Activated T-cell treated with anti-CD3 and anti-CD28 coated beads, Interleukin-2, amount 50 U/mL, for 4 hours (primary cell): ENCODE results near the gene DDO. TPM values are rescaled to one million over a fixed set of nuclear protein-coding genes. Genes with fewer than 3 reads are reported as not detected.

Source experiments
- ATAC-seq, 2 donors: fragments of 200-7000 bp; cut with Tn5 transposase; one replicate each; pipeline ENCODE4 v1.10.0; 2021
- DNase-seq: peaks from one replicate; pipeline ENCODE4 v3.0.0-alpha.2; 2020
- H3K27me3 Mint-ChIP-seq: one replicate; pipeline ENCODE4 v1.8.0; 2021; ENCODE audit warnings: low read depth, mixed read lengths
- H3K36me3 Mint-ChIP-seq: one replicate; pipeline ENCODE4 v1.8.0; 2022; ENCODE audit warnings: mixed read lengths; ENCODE audit not compliant: insufficient read depth
- H3K4me1 Mint-ChIP-seq: one replicate; pipeline ENCODE4 v1.8.0; 2021; ENCODE audit warnings: low read depth, mixed read lengths
- H3K4me3 Mint-ChIP-seq: one replicate; pipeline ENCODE4 v1.8.0; 2021; ENCODE audit warnings: mild to moderate bottlenecking, moderate library complexity, mixed read lengths
- H3K9me3 Mint-ChIP-seq: one replicate; pipeline ENCODE4 v1.8.0; 2021; ENCODE audit warnings: mixed read lengths
- total RNA-seq, 3 donors: library from RNA; stranded (reverse); gene quantifications; one replicate each; pipeline ENCODE4 v1.2.1, GENCODE V29; 2021

The DDO gene
- total RNA-seq, 3 donors from 2014 or later, result not detected

GRCh38 chr6:110366975-110367374, 48.4 kb downstream of the DDO start:
- ATAC-seq (peak; percentile 32 to 34), DNase-seq (no peak)
- Mint-ChIP-seq H3K36me3 (no peaks in the 10 kb centered on the region), H3K27me3 (peaks cover 7% of the 10 kb centered on the region), H3K9me3 (no peaks in the 10 kb centered on the region), H3K4me3 (no peak overlapping the region), H3K4me1 (peaks cover 15% of the 10 kb centered on the region)

DNA sequence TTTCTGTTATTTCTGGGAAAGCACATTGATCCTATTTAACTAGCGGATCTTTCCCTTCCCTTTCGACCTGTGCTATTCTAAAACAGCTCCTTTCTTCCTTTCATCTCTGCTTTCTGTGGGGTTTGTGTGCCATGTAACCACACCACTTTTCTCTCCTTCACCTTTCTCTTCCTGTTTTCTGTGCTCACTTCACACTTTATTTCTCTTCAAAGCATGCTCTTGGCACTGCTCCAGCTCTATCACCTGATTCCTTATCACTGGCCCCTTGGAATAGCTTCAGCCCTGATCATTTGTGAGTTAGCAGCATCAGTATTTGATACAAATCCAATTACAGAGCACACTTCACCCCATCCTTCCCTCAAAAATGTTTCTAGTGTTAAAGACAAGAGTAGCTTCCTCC, 49.1 kb downstream of the DDO start:
- Mint-ChIP-seq H3K4me1 (peaks cover 15% of the 10 kb centered on the region), H3K9me3 (no peaks in the 10 kb centered on the region), H3K4me3 (no peak overlapping the region), H3K27me3 (peaks cover 8% of the 10 kb centered on the region), H3K36me3 (no peaks in the 10 kb centered on the region)
- no peak for DNase-seq
- ATAC-seq, result no peak

DNA sequence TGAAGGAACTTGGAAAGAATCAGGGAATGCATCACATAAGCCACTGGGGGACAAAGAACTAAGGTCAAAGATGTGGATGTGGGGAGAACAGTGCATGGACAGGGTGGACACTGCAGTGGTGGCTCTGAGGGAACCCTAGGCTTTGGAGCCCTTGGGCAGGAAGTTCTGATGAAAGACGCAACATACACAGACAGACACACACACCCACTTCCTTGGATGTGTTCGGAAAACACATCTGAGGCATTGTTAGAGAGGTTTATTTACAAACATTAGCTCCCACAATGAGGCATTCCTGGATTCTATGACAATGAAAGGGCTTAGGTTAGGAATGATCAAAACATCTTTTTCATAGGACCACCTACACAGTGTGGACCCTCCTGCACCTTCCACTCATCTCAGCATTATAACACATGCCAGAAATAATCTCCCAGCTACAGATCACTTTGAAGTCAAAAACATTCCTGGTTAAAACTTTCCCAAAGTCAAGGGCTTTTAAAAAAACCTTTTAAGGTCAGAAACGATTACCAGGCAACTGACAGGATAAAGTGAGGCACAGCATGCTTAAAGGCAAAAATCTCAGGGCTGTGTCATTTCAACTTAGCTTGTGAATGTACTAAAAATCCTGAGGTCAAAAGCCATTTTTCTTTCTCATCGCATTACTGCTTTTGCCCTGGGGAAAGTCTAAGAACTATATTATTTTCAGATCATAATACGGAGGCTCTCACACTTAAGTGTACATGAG, 50.8 kb downstream of the DDO start:
- Mint-ChIP-seq H3K27me3 (peaks cover 14% of the 10 kb centered on the region), H3K4me3 (no peak overlapping the region), H3K36me3 (no peaks in the 10 kb centered on the region), H3K4me1 (peaks cover 15% of the 10 kb centered on the region), H3K9me3 (no peaks in the 10 kb centered on the region)
- ATAC-seq (no peak), DNase-seq (no peak)

DNA sequence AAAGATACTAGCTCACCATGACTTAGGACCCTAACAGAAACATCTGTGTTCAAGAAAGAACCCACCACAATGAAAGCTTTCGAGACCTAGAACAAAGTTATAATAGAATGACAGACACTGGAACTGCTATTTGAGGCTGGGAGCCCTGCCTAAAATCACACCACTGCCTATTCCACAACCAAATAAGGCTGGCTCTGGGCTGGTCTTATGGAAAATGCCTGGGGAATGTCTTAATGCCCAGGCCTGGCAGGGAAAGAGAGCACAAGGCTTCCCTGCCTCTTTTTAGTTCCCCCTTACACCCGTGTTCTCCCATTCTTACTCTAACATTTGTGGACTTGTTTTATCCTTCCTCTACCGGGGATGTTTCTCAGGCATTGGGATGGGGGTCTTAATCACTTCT, 51.6 kb downstream of the DDO start:
- no peak for DNase-seq

GRCh38 chr6:110360676-110361075, 54.7 kb downstream of the DDO start:
- no peak for ATAC-seq
- Mint-ChIP-seq H3K4me3 (no peak overlapping the region), H3K27me3 (peaks cover 42% of the 10 kb centered on the region)

More for the DNA sequence above, 51.6 kb downstream of the DDO start:
- H3K4me1 Mint-ChIP-seq, result peaks cover 15% of the 10 kb centered on the region
- H3K9me3 Mint-ChIP-seq, result no peaks in the 10 kb centered on the region
- no peak overlapping the region for H3K4me3 Mint-ChIP-seq
- peaks cover 2% of the 10 kb centered on the region for H3K36me3 Mint-ChIP-seq
- ATAC-seq, result no peak
- H3K27me3 Mint-ChIP-seq, result peaks cover 22% of the 10 kb centered on the region

GRCh38 chr6:110359556-110359955, 55.8 kb downstream of the DDO start:
- H3K27me3 Mint-ChIP-seq, result peaks cover 49% of the 10 kb centered on the region
- H3K4me3 Mint-ChIP-seq, result peak overlapping the region; percentile 19
- no peak for ATAC-seq
- H3K4me1 Mint-ChIP-seq, result peaks cover 11% of the 10 kb centered on the region
- H3K36me3 Mint-ChIP-seq, result peaks cover 2% of the 10 kb centered on the region
- DNase-seq, result no peak
- H3K9me3 Mint-ChIP-seq, result no peaks in the 10 kb centered on the region

More at GRCh38 chr6:110360676-110361075, 54.7 kb downstream of the DDO start:
- H3K9me3 Mint-ChIP-seq, result no peaks in the 10 kb centered on the region
- H3K4me1 Mint-ChIP-seq, result peaks cover 13% of the 10 kb centered on the region
- DNase-seq, result no peak
- H3K36me3 Mint-ChIP-seq, result peaks cover 2% of the 10 kb centered on the region

DNA sequence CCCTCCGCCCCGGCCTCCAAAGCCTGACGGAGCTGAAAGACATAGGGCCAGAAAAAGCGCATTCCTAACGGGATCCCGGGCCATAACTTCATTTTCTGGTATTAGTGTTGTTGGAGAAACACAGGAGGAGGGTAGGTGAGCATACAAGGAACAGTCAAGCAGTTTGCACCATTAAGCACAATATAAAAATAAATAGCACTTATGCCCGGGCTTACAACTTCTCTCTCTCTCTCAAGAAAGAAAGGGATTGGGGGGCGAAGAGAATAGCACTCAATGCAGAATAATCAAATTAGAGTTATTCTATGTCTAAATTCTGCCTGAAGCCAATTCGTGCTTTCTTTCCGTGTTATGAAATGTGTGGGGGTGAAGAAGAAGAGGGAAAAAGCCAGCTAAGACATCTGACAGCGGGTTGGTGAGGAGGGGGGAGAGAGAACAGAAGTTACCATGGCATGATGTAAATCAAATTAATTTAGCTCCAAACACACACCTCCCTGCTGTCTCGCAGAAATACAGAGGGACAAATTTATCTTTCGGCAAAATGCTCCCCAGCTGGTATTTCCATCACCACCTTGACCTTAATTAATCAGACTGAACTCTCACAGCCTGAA, 56.7 kb downstream of the DDO start:
- H3K4me1 Mint-ChIP-seq, result peaks cover 11% of the 10 kb centered on the region
- ATAC-seq (no peak), DNase-seq (no peak)
- no peaks in the 10 kb centered on the region for H3K9me3 Mint-ChIP-seq
- H3K27me3 Mint-ChIP-seq, result peaks cover 54% of the 10 kb centered on the region
- H3K36me3 Mint-ChIP-seq, result peaks cover 2% of the 10 kb centered on the region
- peak overlapping the region; percentile 8 for H3K4me3 Mint-ChIP-seq

DNA sequence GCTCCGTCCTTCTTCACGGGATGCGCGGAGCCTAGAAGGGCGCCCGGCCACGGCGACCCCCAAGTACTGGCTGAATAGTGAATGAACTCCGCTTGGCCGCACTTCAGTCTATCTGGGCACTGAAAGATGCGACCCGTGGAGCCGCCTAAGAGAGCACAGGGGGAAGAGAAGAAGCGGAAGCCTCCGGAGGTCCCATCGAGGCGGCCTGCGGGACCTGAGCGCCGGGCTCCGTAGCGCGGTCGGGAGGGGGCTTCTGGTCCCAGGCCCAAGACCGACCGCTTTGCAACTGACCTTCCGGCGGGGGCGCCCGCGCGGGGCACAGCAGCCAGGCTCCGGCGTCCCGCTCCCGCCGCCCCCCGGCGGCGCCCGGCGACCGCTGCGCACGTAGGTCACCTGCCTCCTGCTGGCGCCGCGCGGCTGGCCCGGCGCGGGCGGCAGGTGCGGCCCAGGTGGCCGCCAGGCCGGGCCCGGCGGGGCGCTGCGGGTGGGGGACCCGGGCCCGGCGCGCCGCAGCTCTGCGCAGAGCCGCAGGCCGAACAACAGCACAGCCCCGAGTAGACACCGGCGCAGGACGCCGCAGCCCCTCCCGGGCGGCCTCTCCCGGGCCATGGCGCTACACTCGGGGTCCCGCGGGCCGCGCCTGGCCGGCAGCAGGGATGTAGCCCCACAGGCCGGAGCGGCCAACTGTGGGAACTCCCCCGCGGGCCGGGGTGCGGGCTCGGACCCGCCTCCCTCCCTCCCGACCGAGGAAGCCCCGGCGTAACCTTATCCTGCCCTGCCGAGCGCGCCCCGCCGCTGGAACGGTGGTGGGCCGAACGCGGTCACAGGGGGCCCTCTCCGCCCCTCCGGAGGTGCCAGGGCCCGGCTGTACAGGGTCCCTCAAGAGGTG, 57.5 kb downstream of the DDO start, which contains the start of gene METTL24:
Gene METTL24 (minus strand): TSS at position 686 of the 889 bp plus-strand sequence. CDS start 77 bp downstream, at position 609.
- H3K27me3 Mint-ChIP-seq, result peaks cover 54% of the 10 kb centered on the region
- H3K36me3 Mint-ChIP-seq, result peaks cover 2% of the 10 kb centered on the region
- no peaks in the 10 kb centered on the region for H3K9me3 Mint-ChIP-seq
- DNase-seq (no peak), ATAC-seq (peak; percentile 73 to 79)
- peak within 1 kb of the TSS; percentile 79 for H3K4me3 Mint-ChIP-seq
- peaks cover 11% of the 10 kb centered on the region for H3K4me1 Mint-ChIP-seq

- DNase-seq, result no peak
- H3K4me1 Mint-ChIP-seq, result peaks cover 11% of the 10 kb centered on the region
- H3K36me3 Mint-ChIP-seq, result peaks cover 2% of the 10 kb centered on the region
- peak overlapping the region; percentile 79 for H3K4me3 Mint-ChIP-seq
- ATAC-seq, result peak; percentile 19 to 49
- H3K9me3 Mint-ChIP-seq, result no peaks in the 10 kb centered on the region
- H3K27me3 Mint-ChIP-seq, result peaks cover 50% of the 10 kb centered on the region
These were observed 58.1 kb downstream of the DDO start for GRCh38 chr6:110357298-110357663.

DNA sequence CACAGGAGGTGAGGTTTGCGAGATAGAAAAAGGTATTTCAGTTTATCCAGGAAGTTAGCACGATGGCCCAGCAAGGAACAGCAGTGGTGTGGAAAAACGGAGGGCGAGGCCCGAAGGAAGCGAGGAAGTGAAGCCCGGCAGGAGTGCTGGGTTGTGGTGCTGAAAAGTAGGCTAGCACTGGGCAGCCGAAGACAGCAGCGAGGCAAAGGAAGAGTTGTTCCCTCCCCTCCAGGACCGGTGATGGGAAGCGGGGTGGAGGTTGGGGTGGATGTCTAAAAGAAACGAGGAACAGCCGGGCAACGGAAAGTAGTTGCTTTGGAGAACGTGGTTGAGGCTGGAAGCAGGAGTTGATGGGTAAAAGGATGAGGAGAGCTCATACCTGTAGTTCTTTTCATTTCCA, 58.6 kb downstream of the DDO start:
- ATAC-seq, result no peak
- Mint-ChIP-seq H3K9me3 (no peaks in the 10 kb centered on the region), H3K36me3 (peaks cover 2% of the 10 kb centered on the region), H3K27me3 (peaks cover 50% of the 10 kb centered on the region), H3K4me1 (peaks cover 11% of the 10 kb centered on the region), H3K4me3 (peak overlapping the region; percentile 79)
- DNase-seq, result no peak

DNA sequence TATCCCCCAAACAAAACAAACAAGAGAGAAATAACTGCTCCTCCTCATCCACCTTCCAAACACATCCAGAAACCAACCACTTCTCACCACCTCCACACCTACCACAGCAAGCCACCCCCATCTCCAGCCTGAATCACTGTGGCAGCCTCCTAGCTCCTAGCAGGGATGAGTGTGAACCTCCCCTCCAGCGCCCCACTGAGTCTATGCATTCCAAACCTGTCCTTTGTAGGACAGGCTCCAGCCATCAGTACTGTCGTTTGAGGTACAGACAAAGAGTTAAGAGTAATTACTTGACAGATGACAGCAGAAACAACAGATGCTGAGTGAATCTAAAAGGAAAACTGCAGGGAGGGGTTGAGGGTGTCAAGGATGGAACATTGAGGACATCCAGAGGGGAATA, 59.6 kb downstream of the DDO start:
- DNase-seq (no peak), ATAC-seq (no peak)
- Mint-ChIP-seq H3K36me3 (peaks cover 2% of the 10 kb centered on the region), H3K9me3 (no peaks in the 10 kb centered on the region), H3K4me1 (peaks cover 11% of the 10 kb centered on the region), H3K4me3 (no peak overlapping the region), H3K27me3 (peaks cover 46% of the 10 kb centered on the region)

- H3K4me3 Mint-ChIP-seq, result no peak overlapping the region
- H3K27me3 Mint-ChIP-seq, result peaks cover 42% of the 10 kb centered on the region
- peaks cover 2% of the 10 kb centered on the region for H3K36me3 Mint-ChIP-seq
- H3K9me3 Mint-ChIP-seq, result no peaks in the 10 kb centered on the region
- peaks cover 11% of the 10 kb centered on the region for H3K4me1 Mint-ChIP-seq
- ATAC-seq (no peak), DNase-seq (no peak)
These were observed 60.4 kb downstream of the DDO start for GRCh38 chr6:110355022-110355421.

DNA sequence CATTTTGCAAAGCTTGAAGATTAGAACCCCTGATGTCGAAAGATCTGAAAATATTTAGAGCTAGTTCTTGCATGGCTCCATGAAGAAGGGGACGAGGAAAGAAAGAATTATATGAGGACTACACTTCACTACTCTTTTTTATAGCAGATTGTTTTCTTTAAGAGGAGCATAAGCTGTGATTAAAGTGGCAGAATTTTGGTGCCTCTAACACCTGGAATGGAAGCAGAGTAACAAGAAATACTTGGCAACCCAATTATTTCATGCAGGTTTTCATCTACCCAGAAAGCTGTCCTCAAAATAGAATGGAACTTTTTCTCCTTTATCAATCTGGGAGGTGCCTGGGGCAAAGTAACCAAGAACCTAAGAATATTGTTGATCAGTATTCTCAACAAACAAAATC, 61.2 kb downstream of the DDO start:
- no peaks in the 10 kb centered on the region for H3K9me3 Mint-ChIP-seq
- no peak for ATAC-seq

GRCh38 chr6:110353457-110354001, 61.8 kb downstream of the DDO start:
- ATAC-seq (no peak), DNase-seq (no peak)
- Mint-ChIP-seq H3K36me3 (no peaks in the 10 kb centered on the region), H3K4me1 (peaks cover 11% of the 10 kb centered on the region), H3K9me3 (no peaks in the 10 kb centered on the region), H3K27me3 (peaks cover 31% of the 10 kb centered on the region), H3K4me3 (no peak overlapping the region)

More for the DNA sequence above, 61.2 kb downstream of the DDO start:
- Mint-ChIP-seq H3K4me3 (no peak overlapping the region), H3K27me3 (peaks cover 37% of the 10 kb centered on the region), H3K4me1 (peaks cover 11% of the 10 kb centered on the region), H3K36me3 (no peaks in the 10 kb centered on the region)
- no peak for DNase-seq
